ENCODE results near the gene TCP11L1. TPM values are rescaled to one million over a fixed set of nuclear protein-coding genes. Genes with fewer than 3 reads are reported as not detected.

TCP11L1 gene
- total and polyA plus RNA-seq, 9 of the 15 experiments (the other 6 are each of a cell fraction or from before 2014, with no cell fraction given): 1.6 to 15.3 (median 5.4) TPM

- Histone ChIP-seq H3K27me3 (ENCODE audit: control insufficient read depth in 2 of 2, insufficient read depth in 2 of 2, low read length in 2 of 2) (peaks cover 0 to 4% of the 10 kb centered on the region in 2 experiments; a peak in 1 of 5 replicates), H3K9me3 (replicated peaks; ENCODE audit: control insufficient read depth, insufficient read depth, low read depth, low read length) (no peaks in the 10 kb centered on the region), H3K9me1 (ENCODE audit: control insufficient read depth, insufficient read depth, low read length) (no peaks in the 10 kb centered on the region), H3K36me3 (ENCODE audit: control insufficient read depth, insufficient read depth, low read length) (no peaks in the 10 kb centered on the region), H3K4me3 (no peak overlapping the region), H3K9ac (ENCODE audit: insufficient read depth in 1 of 2, low read depth in 2 of 2, low read length in 2 of 2) (no peak overlapping the region), H3K79me2 (ENCODE audit: control insufficient read depth, insufficient read depth, low read length) (no peaks in the 10 kb centered on the region), H3K27ac (ENCODE audit: extremely low read depth, low read depth, low read length) (no peak overlapping the region), H3K4me2 (ENCODE audit: insufficient read depth, low read length) (no peak overlapping the region), H4K20me1 (replicated peaks; ENCODE audit: control insufficient read depth, insufficient read depth, low read length) (no peaks in the 10 kb centered on the region), H2AFZ (ENCODE audit: low read depth, low read length) (no peak overlapping the region), H3K4me1 (replicated peaks in 1 of 2; ENCODE audit: control insufficient read depth in 2 of 2, insufficient read depth in 2 of 2, low read length in 2 of 2) (no peaks in the 10 kb centered on the region)
- no TSS peak for BruUV-seq (replicated peaks)
- ChIA-PET POLR2A (no interaction called here), CTCF (ENCODE audit: low intra/inter-chr PET ratio) (no interaction called here)
- TF ChIP-seq GTF2F1 (IDR thresholded peaks at IDR 0.05; ENCODE audit: low read depth, low read length): no peak
- TF ChIP-seq, protein P1, sequence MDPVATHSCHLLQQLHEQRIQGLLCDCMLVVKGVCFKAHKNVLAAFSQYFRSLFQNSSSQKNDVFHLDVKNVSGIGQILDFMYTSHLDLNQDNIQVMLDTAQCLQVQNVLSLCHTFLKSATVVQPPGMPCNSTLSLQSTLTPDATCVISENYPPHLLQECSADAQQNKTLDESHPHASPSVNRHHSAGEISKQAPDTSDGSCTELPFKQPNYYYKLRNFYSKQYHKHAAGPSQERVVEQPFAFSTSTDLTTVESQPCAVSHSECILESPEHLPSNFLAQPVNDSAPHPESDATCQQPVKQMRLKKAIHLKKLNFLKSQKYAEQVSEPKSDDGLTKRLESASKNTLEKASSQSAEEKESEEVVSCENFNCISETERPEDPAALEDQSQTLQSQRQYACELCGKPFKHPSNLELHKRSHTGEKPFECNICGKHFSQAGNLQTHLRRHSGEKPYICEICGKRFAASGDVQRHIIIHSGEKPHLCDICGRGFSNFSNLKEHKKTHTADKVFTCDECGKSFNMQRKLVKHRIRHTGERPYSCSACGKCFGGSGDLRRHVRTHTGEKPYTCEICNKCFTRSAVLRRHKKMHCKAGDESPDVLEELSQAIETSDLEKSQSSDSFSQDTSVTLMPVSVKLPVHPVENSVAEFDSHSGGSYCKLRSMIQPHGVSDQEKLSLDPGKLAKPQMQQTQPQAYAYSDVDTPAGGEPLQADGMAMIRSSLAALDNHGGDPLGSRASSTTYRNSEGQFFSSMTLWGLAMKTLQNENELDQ (CRISPR knock-in tag; IDR thresholded peaks at IDR 0.05; ENCODE audit: borderline replicate concordance): no peak
- TF ChIP-seq TCF7L2 (IDR thresholded peaks at IDR 0.05; ENCODE audit: low read depth, low read length): no peak
- TF ChIP-seq, protein P2, sequence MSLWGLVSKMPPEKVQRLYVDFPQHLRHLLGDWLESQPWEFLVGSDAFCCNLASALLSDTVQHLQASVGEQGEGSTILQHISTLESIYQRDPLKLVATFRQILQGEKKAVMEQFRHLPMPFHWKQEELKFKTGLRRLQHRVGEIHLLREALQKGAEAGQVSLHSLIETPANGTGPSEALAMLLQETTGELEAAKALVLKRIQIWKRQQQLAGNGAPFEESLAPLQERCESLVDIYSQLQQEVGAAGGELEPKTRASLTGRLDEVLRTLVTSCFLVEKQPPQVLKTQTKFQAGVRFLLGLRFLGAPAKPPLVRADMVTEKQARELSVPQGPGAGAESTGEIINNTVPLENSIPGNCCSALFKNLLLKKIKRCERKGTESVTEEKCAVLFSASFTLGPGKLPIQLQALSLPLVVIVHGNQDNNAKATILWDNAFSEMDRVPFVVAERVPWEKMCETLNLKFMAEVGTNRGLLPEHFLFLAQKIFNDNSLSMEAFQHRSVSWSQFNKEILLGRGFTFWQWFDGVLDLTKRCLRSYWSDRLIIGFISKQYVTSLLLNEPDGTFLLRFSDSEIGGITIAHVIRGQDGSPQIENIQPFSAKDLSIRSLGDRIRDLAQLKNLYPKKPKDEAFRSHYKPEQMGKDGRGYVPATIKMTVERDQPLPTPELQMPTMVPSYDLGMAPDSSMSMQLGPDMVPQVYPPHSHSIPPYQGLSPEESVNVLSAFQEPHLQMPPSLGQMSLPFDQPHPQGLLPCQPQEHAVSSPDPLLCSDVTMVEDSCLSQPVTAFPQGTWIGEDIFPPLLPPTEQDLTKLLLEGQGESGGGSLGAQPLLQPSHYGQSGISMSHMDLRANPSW (CRISPR knock-in tag; IDR thresholded peaks at IDR 0.05): no peak
- TF ChIP-seq HIVEP1 (CRISPR knock-in tag; IDR thresholded peaks at IDR 0.05): no peak
- no peak for TF ChIP-seq POLR3A (IDR thresholded peaks at IDR 0.05; ENCODE audit: borderline replicate concordance, extremely low read depth, insufficient read depth, insufficient read length)
- no peak for TF ChIP-seq XRCC3 (IDR thresholded peaks at IDR 0.05)
- TF ChIP-seq KLF16 (IDR thresholded peaks at IDR 0.05): no peak
- TF ChIP-seq ELK1 (CRISPR knock-in tag; IDR thresholded peaks at IDR 0.05): no peak
- TF ChIP-seq PHF21A (IDR thresholded peaks at IDR 0.05; ENCODE audit: borderline replicate concordance, low read depth): no peak
- no peak for TF ChIP-seq HMG20A (CRISPR knock-in tag; conservative IDR thresholded peaks at IDR 0.05)
- no peak for TF ChIP-seq ZNF175 (CRISPR knock-in tag; IDR thresholded peaks at IDR 0.05; ENCODE audit: low read depth)
- FAIRE-seq (no peak), DNase-seq (ENCODE audit: extremely low read depth in 1 of 4, low spot score in 3 of 4) (no peak), ATAC-seq (peak; percentile 50; the same call in 1 of the 3 replicates)
- intact Hi-C loops (cut with micrococcal nuclease): no loop called here
- in situ Hi-C loops (cut with MboI): no loop called here
These were observed 33.4 kb upstream of the TCP11L1 start for GRCh38 chr11:33006010-33006409.
